H1 (cell line): Measurements from ENCODE around the gene UBAP2. TPM values are rescaled to one million over a fixed set of nuclear protein-coding genes. Genes with fewer than 3 reads are reported as not detected.

Experiments
- CTCF ChIA-PET: fragments of 300-600 bp; sonication (Branson Sonifier 250); formaldehyde crosslinking; loops from one replicate; lab custom pipeline; 2021; ENCODE audit not compliant: partially characterized antibody; lab: Charles Lee
- POLR2A ChIA-PET: fragments of 300-600 bp; sonication (Branson Sonifier 250); formaldehyde crosslinking; loops from one replicate; lab custom pipeline; 2021; ENCODE audit warnings: inconsistent platforms; ENCODE audit not compliant: partially characterized antibody; lab: Charles Lee
- DNase-seq, 2 experiments: peaks; one replicate each; pipeline versions ENCODE4 v3.0.0 to v3.0.0-alpha.2; 2010 to 2022; ENCODE audit warnings: low spot score in 2 of 2, low read depth in 1 of 2, mixed read lengths in 1 of 2
- FAIRE-seq: peaks from 2 replicates; lab custom pipeline; 2011; peaks lifted over from hg19 to GRCh38; lab: Jason Lieb, UNC
- H2AFZ ChIP-seq: 2 replicates; pipeline ENCODE4 v1.8.1; 2012; ENCODE audit warnings: low read length, inconsistent platforms
- H2AK5ac ChIP-seq: 2 replicates; pipeline ENCODE4 v1.6.1; 2013; ENCODE audit warnings: low read depth, low read length
- H2BK120ac ChIP-seq: replicated peaks from 2 replicates; pipeline ENCODE3; 2013; ENCODE audit warnings: low read depth, low read length, inconsistent platforms
- H2BK12ac ChIP-seq: 2 replicates; pipeline ENCODE4 v1.6.1; 2013; ENCODE audit warnings: low read depth, low read length
- H2BK15ac ChIP-seq: 2 replicates; pipeline ENCODE4 v1.6.1; 2013; ENCODE audit warnings: low read length
- H2BK20ac ChIP-seq: 2 replicates; pipeline ENCODE4 v1.6.1; 2013; ENCODE audit warnings: low read length
- H2BK5ac ChIP-seq: 2 replicates; pipeline ENCODE4 v1.6.1; 2013; ENCODE audit warnings: low read depth, low read length
- H3K14ac ChIP-seq: 2 replicates; pipeline ENCODE4 v1.6.1; 2013; ENCODE audit warnings: inconsistent platforms; ENCODE audit not compliant: insufficient read length
- H3K18ac ChIP-seq: 2 replicates; pipeline ENCODE4 v1.6.1; 2013; ENCODE audit warnings: low read length; ENCODE audit errors: extremely low read depth
- H3K23ac ChIP-seq: 2 replicates; pipeline ENCODE4 v1.6.1; 2013; ENCODE audit warnings: inconsistent platforms; ENCODE audit not compliant: insufficient read length
- H3K23me2 ChIP-seq: 2 replicates; pipeline ENCODE4 v1.6.1; 2013; ENCODE audit warnings: low read depth, low read length
- H3K27ac ChIP-seq: 2 replicates; pipeline ENCODE4 v1.6.1; 2011; ENCODE audit warnings: low read depth, low read length, inconsistent platforms
- H3K27me3 ChIP-seq, 4 experiments: replicated peaks in 1 of 4; 1 replicate in 1 of 4; 2 replicates in 3 of 4; pipeline versions ENCODE4 v1.6.1 to v1.8.1; 2011 to 2013; ENCODE audit warnings: low read length in 3 of 4, mild to moderate bottlenecking in 3 of 4, inconsistent platforms in 2 of 4, mixed read lengths in 2 of 4, moderate library complexity in 1 of 4; ENCODE audit not compliant: control insufficient read depth in 3 of 4, insufficient read depth in 3 of 4; ENCODE audit errors: extremely low read depth in 1 of 4
- H3K36me3 ChIP-seq, 4 experiments: 2 replicates each; pipeline versions ENCODE4 v1.6.1 to v1.8.1; 2011 to 2013; ENCODE audit warnings: mild to moderate bottlenecking in 4 of 4, low read length in 3 of 4, moderate library complexity in 2 of 4, control low read depth in 1 of 4, inconsistent platforms in 1 of 4; ENCODE audit not compliant: insufficient read depth in 4 of 4, control insufficient read depth in 2 of 4
- H3K4ac ChIP-seq: replicated peaks from 2 replicates; pipeline ENCODE3; 2013; ENCODE audit warnings: low read length, low read depth, mixed read lengths, inconsistent platforms; ENCODE audit not compliant: insufficient read length
- H3K4me1 ChIP-seq, 4 experiments: replicated peaks in 1 of 4; 1 replicate in 1 of 4; 2 replicates in 3 of 4; pipeline versions ENCODE4 v1.6.1 to v1.8.1; 2011 to 2013; ENCODE audit warnings: low read length in 3 of 4, inconsistent platforms in 2 of 4, mixed read lengths in 1 of 4; ENCODE audit not compliant: insufficient read depth in 4 of 4, control insufficient read depth in 3 of 4
- H3K4me2 ChIP-seq, 2 experiments: 2 replicates each; pipeline versions ENCODE4 v1.6.1 to v1.8.1; 2011 to 2013; ENCODE audit warnings: low read depth in 2 of 2, low read length in 2 of 2, control low read depth in 1 of 2, inconsistent platforms in 1 of 2, mild to moderate bottlenecking in 1 of 2; ENCODE audit not compliant: insufficient read depth in 1 of 2
- H3K4me3 ChIP-seq, 4 experiments: fragments of 200-600, 300-600 bp in 1 of 4; sonication (generic), shearing (Covaris generic), sonication (Bioruptor Twin) in 1 of 4; 2 replicates each; pipeline versions ENCODE4 v1.5.1 to v1.8.1; 2011 to 2016; ENCODE audit warnings: low read length in 4 of 4, low read depth in 3 of 4, control low read depth in 2 of 4, inconsistent platforms in 2 of 4, mild to moderate bottlenecking in 2 of 4, mixed read lengths in 1 of 4, moderate library complexity in 1 of 4; ENCODE audit not compliant: insufficient read depth in 2 of 4; ENCODE audit errors: extremely low read depth in 1 of 4
- H3K56ac ChIP-seq: replicated peaks from 2 replicates; pipeline ENCODE3; 2013; ENCODE audit warnings: low read depth, mild to moderate bottlenecking, mixed read lengths, low read length, inconsistent platforms; ENCODE audit not compliant: insufficient read length
- H3K79me1 ChIP-seq: 2 replicates; pipeline ENCODE4 v1.6.1; 2013; ENCODE audit warnings: low read depth, low read length, control low read depth
- H3K79me2 ChIP-seq, 2 experiments: 2 replicates each; pipeline versions ENCODE4 v1.6.1 to v1.8.1; 2012 to 2013; ENCODE audit warnings: low read length in 2 of 2, mild to moderate bottlenecking in 2 of 2, inconsistent platforms in 1 of 2; ENCODE audit not compliant: insufficient read depth in 2 of 2, control insufficient read depth in 1 of 2
- H3K9ac ChIP-seq, 4 experiments: replicated peaks in 1 of 4; 1 replicate in 1 of 4; 2 replicates in 3 of 4; pipeline versions ENCODE4 v1.6.1 to v1.8.1; 2011 to 2013; ENCODE audit warnings: low read depth in 3 of 4, low read length in 3 of 4, control low read depth in 2 of 4, mild to moderate bottlenecking in 2 of 4, moderate library complexity in 2 of 4, inconsistent platforms in 1 of 4; ENCODE audit errors: extremely low read depth in 1 of 4
- H3K9me3 ChIP-seq, 2 experiments: 2 replicates each; pipeline versions ENCODE4 v1.6.1 to v1.8.1; 2012 to 2013; ENCODE audit warnings: mild to moderate bottlenecking in 2 of 2, moderate library complexity in 2 of 2, control low read depth in 1 of 2, inconsistent platforms in 1 of 2, low read depth in 1 of 2, low read length in 1 of 2, mixed read lengths in 1 of 2; ENCODE audit not compliant: insufficient read depth in 2 of 2
- H4K20me1 ChIP-seq, 2 experiments: replicated peaks in 1 of 2; 2 replicates each; pipeline versions ENCODE3 to v1.8.1; 2011 to 2013; ENCODE audit warnings: inconsistent platforms in 2 of 2, low read length in 2 of 2, mild to moderate bottlenecking in 1 of 2; ENCODE audit not compliant: insufficient read depth in 2 of 2, control insufficient read depth in 1 of 2
- H4K5ac ChIP-seq: 2 replicates; pipeline ENCODE4 v1.6.1; 2013; ENCODE audit warnings: low read length, low read depth, mixed read lengths, inconsistent platforms; ENCODE audit not compliant: insufficient read length
- H4K8ac ChIP-seq: 2 replicates; pipeline ENCODE4 v1.8.0; 2013; ENCODE audit warnings: mild to moderate bottlenecking, moderate library complexity, low read length, inconsistent platforms; ENCODE audit not compliant: insufficient read depth; ENCODE audit errors: extremely low read depth
- H4K91ac ChIP-seq: replicated peaks from 2 replicates; pipeline ENCODE3; 2013; ENCODE audit warnings: low read length, mixed read lengths, inconsistent platforms; ENCODE audit not compliant: insufficient read length
- ATF3 ChIP-seq: IDR thresholded peaks from 2 replicates; pipeline ENCODE4 v1.6.1; 2011; ENCODE audit warnings: low read depth, mild to moderate bottlenecking, low read length; ENCODE audit not compliant: insufficient read depth
- CBX8 ChIP-seq: fragments of 300-800, 300-1000 bp; sonication (generic); IDR thresholded peaks from 2 replicates; pipeline ENCODE4 v1.7.1; 2016; ENCODE audit warnings: low read depth, low read length, borderline replicate concordance
- RXRA ChIP-seq: IDR thresholded peaks from 2 replicates; pipeline ENCODE4 v1.6.1; 2011; ENCODE audit warnings: low read depth, mild to moderate bottlenecking, low read length, moderate library complexity; ENCODE audit not compliant: insufficient read depth
- YY1 ChIP-seq: IDR thresholded peaks from 2 replicates; pipeline ENCODE4 v1.6.1; 2011; ENCODE audit warnings: low read depth, mild to moderate bottlenecking, low read length
- WGBS, 2 experiments: shearing (Covaris generic) in 1 of 2; methylation state at CpG; one replicate each; pipeline versions ENCODE4 v1.1.6 to v1.1.7; 2013 to 2015; ENCODE audit warnings: low lambda C conversion rate in 2 of 2, mixed read lengths in 2 of 2, inconsistent platforms in 1 of 2, low coverage in 1 of 2, missing lambda C conversion rate in 1 of 2; ENCODE audit not compliant: insufficient replicate concordance in 2 of 2, insufficient coverage in 1 of 2, insufficient read length in 1 of 2; ENCODE audit errors: extremely low coverage in 1 of 2, missing lambda C conversion rate in 1 of 2; 5-methylcytosine and 5-hydroxymethylcytosine counted together
- polyA plus RNA-seq, 7 experiments: library from polyadenylated mRNA; depleted of rRNA in 3 of 7; stranded (reverse) in 5 of 7; unstranded in 2 of 7; fragments of >200 nt in 5 of 7; fragments of 200-250 nt in 2 of 7; gene quantifications; 1 replicate in 5 of 7; 2 replicates in 1 of 7; 4 replicates in 1 of 7; pipeline versions ENCODE4 v1.2.1 to v1.2.3, GENCODE V29; 2011 to 2013; ENCODE audit warnings: missing spikeins in 2 of 7, mixed read lengths in 2 of 7
- total RNA-seq: library from RNA; stranded (reverse); fragmentation: NEBNext Ultra II Directional; extraction: Animal tissue kit (Norgen Biotek cat#: 25700); gene quantifications from 2 replicates; pipeline ENCODE4 v1.2.1, GENCODE V29; 2021

UBAP2 gene
- total and polyA plus RNA-seq, 2 of the 8 experiments (the other 6 are each of a cell fraction or from before 2014, with no cell fraction given), result 75.0 to 81.4 TPM

GRCh38 chr9:34037626-34038025, 11.1 kb downstream of the UBAP2 start:
- TF ChIP-seq ATF3, result no peak
- no peak for TF ChIP-seq CBX8
- no peak for TF ChIP-seq RXRA
- TF ChIP-seq YY1, result no peak
- DNase-seq (no peak), FAIRE-seq (no peak)
- Histone ChIP-seq H4K91ac (no peak overlapping the region), H2BK120ac (no peak overlapping the region), H2BK15ac (no peak overlapping the region), H3K9me3 (peaks cover 0 to 11% of the 10 kb centered on the region in 2 experiments; a peak in 1 of 4 replicates), H3K14ac (no peak overlapping the region), H3K9ac (no peak overlapping the region), H2BK20ac (no peak overlapping the region), H3K36me3 (peaks cover 0 to 12% (median 6%) of the 10 kb centered on the region in 4 experiments; a peak in 2 of 8 replicates), H3K18ac (no peak overlapping the region), H3K4me3 (no peak overlapping the region), H2BK12ac (no peak overlapping the region), H3K79me1 (no peaks in the 10 kb centered on the region; the same call in 1 of the 2 replicates), H4K5ac (no peak overlapping the region), H3K4me2 (no peak overlapping the region), H4K8ac (no peak overlapping the region), H2AK5ac (no peak overlapping the region), H3K56ac (no peak overlapping the region), H3K4me1 (no peaks in the 10 kb centered on the region), H3K4ac (no peak overlapping the region), H2BK5ac (no peak overlapping the region), H3K27ac (no peak overlapping the region), H3K79me2 (peaks cover 22 to 84% of the 10 kb centered on the region in 2 experiments), H4K20me1 (peaks cover 5 to 7% of the 10 kb centered on the region in 2 experiments), H2AFZ (no peak overlapping the region), H3K27me3 (no peaks in the 10 kb centered on the region), H3K23me2 (no peaks in the 10 kb centered on the region; the same call in 1 of the 2 replicates), H3K23ac (no peak overlapping the region)
- 100% methylated on average over 2 of the region's 2 CpGs; no CpG with 5 or more reads in 1 of the 2 experiments for WGBS, 2 experiments
- POLR2A ChIA-PET, result interaction anchor here (1.4 kb wide), 1 partner anchor 10 kb away, joined by 3 read pairs; no protein-coding TSS in a partner anchor
- CTCF ChIA-PET, result no interaction called here
